ENCODE results near the gene LTF.
"Not testable (repeated sequence)": the region's sequence is repeated elsewhere in the genome, so short reads cannot be mapped to it uniquely, and the experiment has no call there.

The LTF gene

DNA sequence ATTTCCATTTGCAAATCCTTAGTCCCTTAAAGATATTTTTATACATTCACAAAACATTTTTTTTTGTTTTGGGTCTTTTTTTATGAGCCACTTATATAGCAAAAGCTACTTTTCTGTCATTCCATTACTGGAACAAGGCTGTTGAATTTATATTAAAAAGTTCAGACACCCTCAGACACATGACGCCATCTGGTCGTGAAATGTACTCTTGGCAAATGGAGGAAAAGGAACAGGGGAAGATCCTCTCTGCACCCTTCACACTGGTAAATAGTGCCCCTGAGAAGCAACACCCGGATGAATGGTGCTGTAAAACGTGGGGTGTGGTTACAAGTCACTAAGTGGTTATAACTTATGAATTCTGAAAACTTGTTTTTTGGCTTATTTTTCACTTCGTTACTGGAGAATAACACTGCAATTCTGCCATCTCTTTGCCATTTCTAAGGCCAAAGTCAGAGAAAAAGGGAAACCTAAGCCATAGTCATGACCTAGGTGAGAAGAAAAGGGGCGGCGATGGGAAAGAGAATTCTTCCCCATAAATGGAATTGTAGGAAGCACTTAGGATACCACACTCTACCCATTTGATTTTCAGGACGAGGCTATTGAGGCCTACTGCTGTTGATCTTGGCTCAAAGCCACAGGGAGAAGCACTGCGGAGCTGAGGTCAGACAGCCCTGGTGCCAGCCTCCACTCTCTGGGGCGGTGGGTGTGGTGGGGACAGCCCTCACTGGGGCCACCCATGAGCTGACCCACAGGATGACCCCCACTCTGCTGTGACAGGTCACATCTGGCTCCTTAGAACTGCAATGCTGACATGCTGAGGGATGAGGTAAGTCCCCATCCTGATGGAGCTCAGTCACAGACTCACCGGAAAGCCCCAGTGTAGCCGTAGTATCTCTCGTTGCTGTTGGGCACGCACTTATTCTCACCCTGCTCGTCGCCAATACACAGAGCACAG is 21.9 kb downstream of the LTF start:
- no peak for DNase-seq (ENCODE audit: low read depth in 2 of 2, low spot score in 1 of 2)

GRCh38 chr3:46440531-46441294 is 24.0 kb downstream of the LTF start:
- no peak for DNase-seq (ENCODE audit: low read depth in 2 of 2, low spot score in 1 of 2)

- no peak for DNase-seq (ENCODE audit: low read depth in 2 of 2, low spot score in 1 of 2)
Measured at GRCh38 chr3:46438831-46439230, 25.9 kb downstream of the LTF start.

DNA sequence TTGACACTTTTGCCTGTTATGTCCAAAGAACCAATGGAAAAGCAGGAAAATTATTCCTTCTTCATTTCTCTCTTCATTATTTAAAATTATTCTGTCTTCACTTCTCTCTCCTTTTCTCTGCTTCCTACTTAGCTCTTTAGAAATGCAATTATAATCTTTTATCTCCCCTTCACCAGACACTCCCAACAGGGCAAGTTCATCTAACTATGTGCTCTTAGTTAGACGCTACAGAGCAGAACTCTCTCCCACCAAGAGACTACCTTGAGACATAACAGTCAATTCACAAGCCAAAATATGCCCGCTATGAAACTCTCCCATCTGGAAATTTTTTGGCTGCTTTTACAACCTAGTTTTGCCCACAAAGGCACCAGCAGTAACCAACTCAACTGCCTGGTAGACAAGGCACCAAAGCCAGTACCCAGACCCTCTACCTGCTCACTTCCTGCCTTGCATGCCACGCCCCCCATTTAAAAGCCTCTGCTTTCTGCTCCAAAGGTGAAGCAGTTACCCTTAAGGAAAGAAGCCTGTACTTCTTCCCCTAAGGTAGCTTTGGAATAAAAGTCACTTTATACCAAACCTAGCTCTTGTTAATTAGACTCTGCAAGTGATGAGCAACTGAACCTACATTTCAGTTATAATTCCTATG is 29.5 kb downstream of the LTF start:
- no peak for DNase-seq (ENCODE audit: low read depth in 2 of 2, low spot score in 1 of 2)

GRCh38 chr3:46433841-46434240 is 30.9 kb downstream of the LTF start:
- DNase-seq (ENCODE audit: low read depth in 2 of 2, low spot score in 1 of 2) = no peak

GRCh38 chr3:46433118-46433517 is 31.6 kb downstream of the LTF start:
- DNase-seq (ENCODE audit: low read depth in 2 of 2, low spot score in 1 of 2) = not testable (repeated sequence)

DNA sequence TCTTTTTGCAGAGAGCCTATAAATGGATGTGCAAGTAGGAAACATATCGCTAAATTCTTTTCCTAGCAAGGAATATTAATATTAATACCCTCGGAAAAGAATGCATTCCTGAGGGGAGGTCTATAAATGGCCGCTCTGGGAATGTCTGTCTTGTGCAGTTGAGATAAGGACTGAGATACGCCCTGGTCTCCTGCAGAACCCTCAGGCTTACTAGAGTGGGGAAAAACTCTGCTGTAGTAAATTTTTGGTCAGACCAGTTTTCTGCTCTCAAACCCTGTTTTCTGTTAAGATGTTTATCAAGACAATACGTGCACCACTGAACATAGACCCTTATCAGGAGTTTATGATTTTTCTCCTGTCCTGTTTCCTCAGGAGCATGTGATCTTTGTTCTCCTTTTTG is 32.8 kb downstream of the LTF start:
- not testable (repeated sequence) for DNase-seq (ENCODE audit: low read depth in 2 of 2, low spot score in 1 of 2)

DNA sequence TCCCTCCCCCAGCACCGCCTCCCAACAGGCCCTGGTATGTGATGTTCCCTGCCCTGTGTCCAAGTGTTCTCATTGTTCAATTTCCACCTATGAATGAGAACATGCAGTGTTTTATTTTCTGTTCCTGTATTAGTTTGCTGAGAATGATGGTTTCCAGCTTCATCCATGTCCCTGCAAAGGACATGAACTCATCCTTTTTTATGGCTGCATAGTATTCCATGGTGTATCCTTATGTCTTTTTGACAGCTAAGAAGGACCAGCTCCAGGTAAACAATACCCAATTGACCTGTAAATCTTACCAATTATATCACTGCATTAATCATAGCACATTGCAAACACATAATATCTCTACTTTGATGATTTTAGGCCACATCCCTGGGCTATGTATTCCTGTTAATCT is 33.8 kb downstream of the LTF start:
- not testable (repeated sequence) for DNase-seq (ENCODE audit: low read depth in 2 of 2, low spot score in 1 of 2)

- DNase-seq (ENCODE audit: low read depth in 2 of 2, low spot score in 1 of 2) = no peak
Measured at GRCh38 chr3:46429671-46430070, 35.0 kb downstream of the LTF start.

DNA sequence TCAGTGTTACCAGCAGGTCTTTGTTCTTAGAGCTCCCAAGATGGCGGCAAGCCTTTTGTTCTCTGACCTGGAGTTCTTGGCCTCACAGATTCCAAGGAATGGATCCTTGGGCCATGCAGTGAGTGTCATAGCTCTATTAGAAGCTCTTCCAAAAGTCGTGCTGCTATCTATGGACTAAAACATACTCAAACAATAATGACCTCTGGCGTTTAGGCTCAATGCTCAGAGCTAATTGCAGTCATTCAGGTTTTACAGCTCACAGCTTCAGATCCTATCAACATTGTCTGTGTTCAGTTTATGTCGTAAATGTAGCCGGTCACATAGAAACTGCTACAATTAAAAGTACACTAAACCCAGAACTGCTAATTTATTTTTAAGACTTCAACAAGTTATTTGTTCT is 35.5 kb downstream of the LTF start:
- no peak for DNase-seq (ENCODE audit: low read depth in 2 of 2, low spot score in 1 of 2)

GRCh38 chr3:46427916-46428833 is 36.5 kb downstream of the LTF start:
- no peak for DNase-seq (ENCODE audit: low read depth in 2 of 2, low spot score in 1 of 2)

GRCh38 chr3:46427404-46427803 is 37.3 kb downstream of the LTF start:
- DNase-seq (ENCODE audit: low read depth in 2 of 2, low spot score in 1 of 2) = not testable (repeated sequence)

- DNase-seq (ENCODE audit: low read depth in 2 of 2, low spot score in 1 of 2) = not testable (repeated sequence)
Measured at GRCh38 chr3:46426476-46426875, 38.2 kb downstream of the LTF start.

DNA sequence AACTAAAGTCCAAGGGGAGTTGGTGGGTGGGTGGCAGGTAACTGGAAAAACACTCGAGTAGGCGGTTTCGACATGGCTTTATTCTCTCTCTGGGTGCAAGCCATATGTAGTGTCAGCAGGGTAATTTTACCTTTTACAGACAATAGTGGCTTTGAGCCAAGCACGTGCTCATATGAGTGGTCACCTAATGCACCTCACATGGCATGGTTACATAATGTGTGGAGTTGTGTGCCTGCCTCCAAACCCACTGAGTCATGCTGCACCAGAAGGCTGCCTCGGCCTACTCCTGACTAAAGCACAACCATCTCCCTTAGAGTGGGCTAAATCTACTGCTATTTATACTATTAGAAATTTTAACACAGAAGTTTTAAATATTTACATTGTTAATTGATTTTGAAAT is 41.1 kb downstream of the LTF start:
- no peak for DNase-seq (ENCODE audit: low read depth in 2 of 2, low spot score in 1 of 2)

- DNase-seq (ENCODE audit: low read depth in 2 of 2, low spot score in 1 of 2) = no peak
Measured at GRCh38 chr3:46422617-46423016, 42.1 kb downstream of the LTF start.

GRCh38 chr3:46420931-46421330 is 43.8 kb downstream of the LTF start:
- no peak for DNase-seq (ENCODE audit: low read depth in 2 of 2, low spot score in 1 of 2)

- DNase-seq (ENCODE audit: low read depth in 2 of 2, low spot score in 1 of 2) = no peak
Measured at GRCh38 chr3:46419816-46420215, 44.9 kb downstream of the LTF start.

GRCh38 chr3:46417841-46418611 is 46.7 kb downstream of the LTF start:
- no peak for DNase-seq (ENCODE audit: low read depth in 2 of 2, low spot score in 1 of 2)

- DNase-seq (ENCODE audit: low read depth in 2 of 2, low spot score in 1 of 2) = no peak
Measured at GRCh38 chr3:46416811-46417510, 47.7 kb downstream of the LTF start.

Data from stimulated activated CD8-positive, alpha-beta memory T cell treated with anti-CD3 and anti-CD28 coated beads, Interleukin-4, amount 100 ng/mL, for 1 hour (primary cell).